ENCODE data around the gene B4GAT1. TPM values are rescaled to one million over a fixed set of nuclear protein-coding genes. Genes with fewer than 3 reads are reported as not detected.

The B4GAT1 gene
- total and polyA plus RNA-seq, 2 of the 13 experiments (the other 11 are each of a cell fraction or from before 2014, with no cell fraction given) = 40.4 to 109 TPM

DNA sequence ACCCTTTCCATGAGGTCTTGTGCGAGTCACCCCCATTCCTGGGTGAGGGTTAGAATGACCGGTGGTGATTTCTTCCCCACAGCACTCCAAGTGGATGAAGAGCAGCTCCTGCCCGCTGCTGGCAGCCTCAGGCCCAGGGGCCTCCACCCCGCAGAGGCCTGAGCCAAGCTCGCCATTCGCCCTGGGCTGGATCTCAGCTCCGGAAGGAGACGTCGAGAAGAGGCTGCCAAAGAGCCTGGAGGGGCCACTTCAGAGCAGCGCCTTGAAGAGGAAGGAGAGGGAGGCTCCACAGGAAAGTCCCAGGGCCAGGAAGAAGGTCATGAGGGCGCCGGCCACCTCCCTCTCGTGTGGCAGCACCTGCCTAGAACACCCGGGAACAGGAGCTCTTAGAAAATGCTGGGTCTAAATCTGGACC, 15.8 kb upstream of the B4GAT1 start:
- intact Hi-C loops (cut with micrococcal nuclease; ENCODE audit: unreplicated experiment) = no loop called here
- no peaks in the 10 kb centered on the region for H3K27me3 ChIP-seq (ENCODE audit: control insufficient read depth in 1 of 2, insufficient read depth in 2 of 2, low read length in 2 of 2)
- no TSS peak for BruUV-seq (replicated peaks)
- in situ Hi-C loops (cut with HindIII; ENCODE audit: extremely low pct_ligation_motif_present, low pct_unique_long_range_greater_than_20kb) = no loop called here
- H3K4me3 ChIP-seq (replicated peaks in 1 of 3; ENCODE audit: insufficient read depth in 1 of 3, low read depth in 2 of 3, low read length in 3 of 3) = no peak overlapping the region
- WGBS (ENCODE audit: low lambda C conversion rate) = 98% methylated on average over 13 of the region's 14 CpGs
- no peak for ATAC-seq
- no peak for DNase-seq (ENCODE audit: low spot score)
- ChIA-PET CTCF (ENCODE audit: low intra/inter-chr PET ratio, low total read pairs) (no interaction called here), POLR2A (interaction anchor here (1.7 to 2.5 kb wide), 3 partner anchors 8 to 16 kb away, joined by 4 to 7 read pairs (median 5); partner anchors contain the start of gene B4GAT1)
- H3K9me3 ChIP-seq (ENCODE audit: low read length) = no peaks in the 10 kb centered on the region
- H4K20me1 ChIP-seq (ENCODE audit: insufficient read depth, low read length) = no peaks in the 10 kb centered on the region; the same call in 1 of the 2 replicates
- no peak overlapping the region for H3K27ac ChIP-seq (ENCODE audit: extremely low read length, insufficient read depth, low read length)
- H3K79me2 ChIP-seq (ENCODE audit: insufficient read depth, low read length) = no peaks in the 10 kb centered on the region
- no peak for FAIRE-seq
- no peak overlapping the region for H3K9ac ChIP-seq (ENCODE audit: insufficient read depth, low read depth, low read length)
- TF ChIP-seq ZNF121 (CRISPR knock-in tag; IDR thresholded peaks at IDR 0.05) (no peak), CTCF (CRISPR knock-in tag; IDR thresholded peaks at IDR 0.05) (no peak), AGO1 (IDR thresholded peaks at IDR 0.05; ENCODE audit: low read depth, low read length, poor library complexity, severe bottlenecking) (peak; percentile 48), AGO2 (optimal IDR thresholded peaks at IDR 0.05; ENCODE audit: low read depth, low read length) (peak; percentile 72), RARG (CRISPR knock-in tag; IDR thresholded peaks at IDR 0.05; ENCODE audit: low read depth) (no peak), ZNF883 (CRISPR knock-in tag; IDR thresholded peaks at IDR 0.05; ENCODE audit: not compliant biosample characterization) (no peak), RBFOX2 (IDR thresholded peaks at IDR 0.05; ENCODE audit: low read depth, low read length) (0 out of 2 replicates have a peak, but pooled peaks have one; percentile 39)
- TF ChIP-seq, protein P1, sequence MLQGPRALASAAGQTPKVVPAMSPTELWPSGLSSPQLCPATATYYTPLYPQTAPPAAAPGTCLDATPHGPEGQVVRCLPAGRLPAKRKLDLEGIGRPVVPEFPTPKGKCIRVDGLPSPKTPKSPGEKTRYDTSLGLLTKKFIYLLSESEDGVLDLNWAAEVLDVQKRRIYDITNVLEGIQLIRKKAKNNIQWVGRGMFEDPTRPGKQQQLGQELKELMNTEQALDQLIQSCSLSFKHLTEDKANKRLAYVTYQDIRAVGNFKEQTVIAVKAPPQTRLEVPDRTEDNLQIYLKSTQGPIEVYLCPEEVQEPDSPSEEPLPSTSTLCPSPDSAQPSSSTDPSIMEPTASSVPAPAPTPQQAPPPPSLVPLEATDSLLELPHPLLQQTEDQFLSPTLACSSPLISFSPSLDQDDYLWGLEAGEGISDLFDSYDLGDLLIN (CRISPR knock-in tag; IDR thresholded peaks at IDR 0.05; ENCODE audit: borderline replicate concordance) = no peak
- H2AFZ ChIP-seq (ENCODE audit: low read length) = no peak overlapping the region
- no peak overlapping the region for H3K4me2 ChIP-seq (ENCODE audit: low read depth, low read length)
- peaks cover 34% of the 10 kb centered on the region for H3K4me1 ChIP-seq (ENCODE audit: insufficient read depth, low read length)
- peaks cover 6 to 21% of the 10 kb centered on the region in 2 experiments; a peak in 4 of 5 replicates for H3K36me3 ChIP-seq (replicated peaks in 1 of 2; ENCODE audit: control insufficient read depth in 1 of 2, insufficient read depth in 2 of 2, low read length in 2 of 2)
